HepG2 (cell line): ENCODE data around the gene GRIP1. TPM values are rescaled to one million over a fixed set of nuclear protein-coding genes. Genes with fewer than 3 reads are reported as not detected.
A peak's percentile ranks its signal among the peaks of the same experiment; 100 is the strongest.

ENCODE experiments used
- ATF2 ChIP-seq: sonication (generic); formaldehyde crosslinking; IDR thresholded peaks from 2 replicates; pipeline ENCODE4 v1.4.0; 2020; ENCODE audit warnings: missing genetic modification reagents
- CHCHD3 ChIP-seq: sonication (generic); formaldehyde crosslinking; IDR thresholded peaks from 2 replicates; pipeline ENCODE4 v1.8.0; 2022; ENCODE audit warnings: mild to moderate bottlenecking, missing genetic modification reagents, moderate library complexity
- CREB3 ChIP-seq: sonication (generic); formaldehyde crosslinking; IDR thresholded peaks from 2 replicates; pipeline ENCODE4 v1.5.0; 2020; ENCODE audit warnings: missing genetic modification reagents
- E2F2 ChIP-seq: sonication (generic); formaldehyde crosslinking; IDR thresholded peaks from 2 replicates; pipeline ENCODE4 v1.4.0; 2020; ENCODE audit warnings: missing genetic modification reagents, borderline replicate concordance
- FOSL2 ChIP-seq: sonication (generic); formaldehyde crosslinking; IDR thresholded peaks from 2 replicates; pipeline ENCODE4 v1.4.0; 2020; ENCODE audit warnings: missing genetic modification reagents
- HMGXB4 ChIP-seq, 2 experiments: sonication (generic) in 1 of 2; formaldehyde crosslinking in 1 of 2; IDR thresholded peaks; 2 replicates each; pipeline versions ENCODE4 v1.4.0 to v1.6.1; 2018 to 2020; ENCODE audit warnings: missing genetic modification reagents in 2 of 2, borderline replicate concordance in 1 of 2, low read depth in 1 of 2, mild to moderate bottlenecking in 1 of 2, missing biosample characterization in 1 of 2
- HOMEZ ChIP-seq: IDR thresholded peaks from 2 replicates; pipeline ENCODE4 v1.6.1; 2016; ENCODE audit warnings: low read depth
- JUN ChIP-seq: sonication (generic); formaldehyde crosslinking; IDR thresholded peaks from 2 replicates; pipeline ENCODE4 v1.4.0; 2020; ENCODE audit warnings: mild to moderate bottlenecking, missing genetic modification reagents
- SNAPC5 ChIP-seq: sonication (generic); formaldehyde crosslinking; IDR thresholded peaks from 2 replicates; pipeline ENCODE4 v1.8.1; 2023; ENCODE audit warnings: mild to moderate bottlenecking, missing genetic modification reagents, borderline replicate concordance
- TOPORS ChIP-seq: sonication (generic); formaldehyde crosslinking; IDR thresholded peaks from 2 replicates; pipeline ENCODE4 v1.8.0; 2023; ENCODE audit warnings: mild to moderate bottlenecking, missing genetic modification reagents
- U2AF1 ChIP-seq: fragments of 200-400 bp; formaldehyde crosslinking; optimal IDR thresholded peaks from 2 replicates; pipeline ENCODE3; 2017; ENCODE audit warnings: mild to moderate bottlenecking, low read depth, low read length
- ZBTB34 ChIP-seq: sonication (generic); formaldehyde crosslinking; IDR thresholded peaks from 2 replicates; pipeline ENCODE4 v1.8.0; 2022; ENCODE audit warnings: mild to moderate bottlenecking, missing genetic modification reagents
- ZNF121 ChIP-seq: sonication (generic); formaldehyde crosslinking; IDR thresholded peaks from 2 replicates; pipeline ENCODE4 v1.5.0; 2020; ENCODE audit warnings: mild to moderate bottlenecking, missing genetic modification reagents
- ZNF276 ChIP-seq: sonication (generic); formaldehyde crosslinking; IDR thresholded peaks from 2 replicates; pipeline ENCODE4 v1.4.0; 2020; ENCODE audit warnings: mild to moderate bottlenecking, low read depth, missing genetic modification reagents
- ZNF33B ChIP-seq: sonication (generic); formaldehyde crosslinking; IDR thresholded peaks from 2 replicates; pipeline ENCODE4 v1.5.1; 2020; ENCODE audit warnings: mild to moderate bottlenecking, missing genetic modification reagents
- ZNF501 ChIP-seq: sonication (generic); formaldehyde crosslinking; IDR thresholded peaks from 2 replicates; pipeline ENCODE4 v1.5.1; 2020; ENCODE audit warnings: mild to moderate bottlenecking, moderate library complexity, missing genetic modification reagents
- ZNF766 ChIP-seq: sonication (generic); formaldehyde crosslinking; IDR thresholded peaks from 2 replicates; pipeline ENCODE4 v1.5.0; 2020; ENCODE audit warnings: missing genetic modification reagents, borderline replicate concordance
- polyA plus RNA-seq, 8 experiments: library from polyadenylated mRNA; depleted of rRNA in 3 of 8; stranded (reverse) in 7 of 8; unstranded in 1 of 8; fragments of >200 nt; fragmentation: Illumina TruSeq in 4 of 8; extraction: Trizol in 4 of 8; gene quantifications; 2 replicates each; pipeline versions ENCODE4 v1.2.1 to v1.2.3, GENCODE V29; 2011 to 2016; ENCODE audit warnings: low read depth in 4 of 8, missing spikeins in 1 of 8, mixed read lengths in 1 of 8; ENCODE audit not compliant: insufficient read depth in 1 of 8
- total RNA-seq, 5 experiments: library from RNA; depleted of rRNA; stranded (reverse); fragments of >200 nt; fragmentation: Illumina TruSeq; extraction: Trizol; gene quantifications; 2 replicates each; pipeline ENCODE4 v1.2.3, GENCODE V29; 2016; ENCODE audit warnings: low read depth in 1 of 5

The GRIP1 gene
- total and polyA plus RNA-seq, 2 of the 13 experiments (the other 11 are each of a cell fraction or from before 2014, with no cell fraction given) = not detected

- TF ChIP-seq U2AF1 (no peak), TOPORS (CRISPR knock-in tag) (no peak), ZNF276 (CRISPR knock-in tag) (no peak), JUN (CRISPR knock-in tag) (no peak), HOMEZ (CRISPR knock-in tag) (peak; percentile 70; the same call in 1 of the 2 replicates), ZNF766 (CRISPR knock-in tag) (no peak), ZNF121 (CRISPR knock-in tag) (no peak), CHCHD3 (CRISPR knock-in tag) (no peak), ATF2 (CRISPR knock-in tag) (0 out of 2 replicates have a peak, but pooled peaks have one; percentile 46), HMGXB4 (CRISPR knock-in tag; IDR thresholded peaks at IDR 0.05; ENCODE audit: borderline replicate concordance in 1 of 2, low read depth in 1 of 2) (peak; percentile 63; a peak in 3 of 4 replicates), E2F2 (no peak), CREB3 (CRISPR knock-in tag) (no peak), ZNF501 (CRISPR knock-in tag) (peak; percentile 68), ZBTB34 (CRISPR knock-in tag) (no peak), ZNF33B (CRISPR knock-in tag) (no peak), SNAPC5 (CRISPR knock-in tag) (no peak), FOSL2 (CRISPR knock-in tag) (peak; percentile 26; the same call in 1 of the 2 replicates)
These were observed 376.7 kb downstream of the GRIP1 start, which contains the start of gene HELB (continued) for GRCh38 chr12:66301944-66302826.
